ENCODE results near the gene EXOC2. TPM values are rescaled to one million over a fixed set of nuclear protein-coding genes. Genes with fewer than 3 reads are reported as not detected.
A peak's percentile ranks its signal among the peaks of the same experiment; 100 is the strongest.

The EXOC2 gene
- total and polyA plus RNA-seq, 2 donors (not counting 1 experiment from before 2014, with no cell fraction given), result 12.2 to 45.0 TPM

DNA sequence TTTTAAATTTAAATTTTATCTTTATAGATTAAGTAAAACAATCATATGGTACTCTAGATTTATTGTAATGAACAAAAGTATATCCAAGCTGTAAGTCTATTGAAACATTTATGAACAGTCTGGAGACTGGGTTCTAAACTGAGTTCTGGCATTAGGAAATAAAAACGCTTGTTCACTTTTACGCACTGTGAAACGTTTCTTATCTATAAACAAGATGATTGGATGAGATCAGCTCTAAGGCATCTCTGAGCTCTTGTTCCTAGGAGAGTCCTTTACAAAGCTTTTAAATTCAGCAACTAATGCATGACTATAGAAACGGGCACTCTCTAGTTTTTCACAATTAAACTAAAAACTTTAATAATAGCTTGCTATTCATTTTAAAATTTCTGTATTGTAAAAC lies 42.8 kb downstream of the EXOC2 start:
- Histone ChIP-seq H3K4me3 (ENCODE audit: control extremely low read depth in 1 of 5, extremely low read depth in 1 of 5, insufficient read depth in 1 of 5, low read depth in 2 of 5, low read length in 4 of 5) (no peak overlapping the region), H3K4me2 (replicated peaks; ENCODE audit: low read depth, low read length, poor library complexity, severe bottlenecking) (no peak overlapping the region), H3K27ac (ENCODE audit: low read length in 2 of 2) (no peak overlapping the region), H3K36me3 (replicated peaks in 1 of 2; ENCODE audit: control extremely low read depth in 1 of 2, control insufficient read depth in 1 of 2, extremely low read depth in 1 of 2, insufficient read depth in 2 of 2, low read length in 1 of 2) (no peaks in the 10 kb centered on the region), H3K79me2 (ENCODE audit: control insufficient read depth, insufficient read depth, low read length) (peaks cover 72% of the 10 kb centered on the region), H4K20me1 (ENCODE audit: control insufficient read depth, insufficient read depth, low read length, poor library complexity, severe bottlenecking) (peaks cover 36% of the 10 kb centered on the region), H2AFZ (ENCODE audit: insufficient read depth, low read depth, low read length, poor library complexity, severe bottlenecking) (no peak overlapping the region), H3K4me1 (ENCODE audit: control insufficient read depth in 2 of 2, insufficient read depth in 2 of 2, low read length in 2 of 2) (no peaks in the 10 kb centered on the region), H3K27me3 (replicated peaks in 1 of 4; ENCODE audit: control extremely low read depth in 1 of 4, control insufficient read depth in 3 of 4, insufficient read depth in 4 of 4, low read length in 3 of 4) (no peaks in the 10 kb centered on the region), H3K9ac (ENCODE audit: low read length) (no peak overlapping the region), H3K9me3 (ENCODE audit: control extremely low read depth in 1 of 3, control insufficient read depth in 2 of 3, insufficient read depth in 1 of 3, low read length in 2 of 3) (no peaks in the 10 kb centered on the region)
- WGBS (ENCODE audit: insufficient coverage), result no CpG with 5 or more reads among the region's 4 CpGs
- intact Hi-C loops (cut with micrococcal nuclease), result no loop called here
- CTCF ChIA-PET, result interaction anchor here (0.6 to 0.7 kb wide), 2 partner anchors 9 to 61 kb away, joined by 3 read pairs; no protein-coding TSS in a partner anchor
- Mint-ChIP-seq H3K9me3 (ENCODE audit: insufficient read depth) (no peaks in the 10 kb centered on the region), H3K4me3 (no peak overlapping the region), H3K27me3 (no peaks in the 10 kb centered on the region), H3K4me1 (peaks cover 9% of the 10 kb centered on the region), H3K27ac (no peak overlapping the region)
- no peak for TF ChIP-seq EZH2 (IDR thresholded peaks at IDR 0.05; ENCODE audit: borderline replicate concordance, insufficient read depth, low read depth, low read length, poor library complexity, severe bottlenecking)
- TF ChIP-seq, protein P1, sequence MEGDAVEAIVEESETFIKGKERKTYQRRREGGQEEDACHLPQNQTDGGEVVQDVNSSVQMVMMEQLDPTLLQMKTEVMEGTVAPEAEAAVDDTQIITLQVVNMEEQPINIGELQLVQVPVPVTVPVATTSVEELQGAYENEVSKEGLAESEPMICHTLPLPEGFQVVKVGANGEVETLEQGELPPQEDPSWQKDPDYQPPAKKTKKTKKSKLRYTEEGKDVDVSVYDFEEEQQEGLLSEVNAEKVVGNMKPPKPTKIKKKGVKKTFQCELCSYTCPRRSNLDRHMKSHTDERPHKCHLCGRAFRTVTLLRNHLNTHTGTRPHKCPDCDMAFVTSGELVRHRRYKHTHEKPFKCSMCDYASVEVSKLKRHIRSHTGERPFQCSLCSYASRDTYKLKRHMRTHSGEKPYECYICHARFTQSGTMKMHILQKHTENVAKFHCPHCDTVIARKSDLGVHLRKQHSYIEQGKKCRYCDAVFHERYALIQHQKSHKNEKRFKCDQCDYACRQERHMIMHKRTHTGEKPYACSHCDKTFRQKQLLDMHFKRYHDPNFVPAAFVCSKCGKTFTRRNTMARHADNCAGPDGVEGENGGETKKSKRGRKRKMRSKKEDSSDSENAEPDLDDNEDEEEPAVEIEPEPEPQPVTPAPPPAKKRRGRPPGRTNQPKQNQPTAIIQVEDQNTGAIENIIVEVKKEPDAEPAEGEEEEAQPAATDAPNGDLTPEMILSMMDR (IDR thresholded peaks at IDR 0.05), result no peak
- DNase-seq (no peak), ATAC-seq (ENCODE audit: low read depth) (no peak)
- POLR2A ChIA-PET, result no interaction called here

DNA sequence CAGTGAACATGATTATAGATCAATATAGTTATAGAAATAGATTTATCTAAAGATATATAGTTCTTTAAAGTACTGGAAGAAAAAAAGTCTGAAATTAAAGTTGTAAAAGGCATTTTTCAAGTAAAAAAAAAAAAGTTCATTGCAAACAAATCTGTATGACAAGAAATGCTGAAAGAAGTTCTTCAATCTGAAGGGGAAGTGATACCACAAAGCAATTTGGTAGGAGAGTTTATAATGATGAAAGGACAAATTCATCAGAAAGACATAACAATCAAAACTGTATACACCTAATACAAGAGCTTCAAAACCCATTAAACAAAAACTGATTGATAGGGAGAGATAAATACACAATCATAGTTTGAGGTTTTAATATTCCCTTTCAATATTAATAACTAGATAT lies 50.1 kb downstream of the EXOC2 start:
- CTCF ChIA-PET, result no interaction called here

More for the DNA sequence above, 50.1 kb downstream of the EXOC2 start:
- H3K9me3 Mint-ChIP-seq (ENCODE audit: insufficient read depth), result no peaks in the 10 kb centered on the region
- ATAC-seq (ENCODE audit: low read depth) (no peak), DNase-seq (peak; percentile 20)
- Histone ChIP-seq H3K27ac (ENCODE audit: low read length in 2 of 2) (no peak overlapping the region), H3K79me2 (ENCODE audit: control insufficient read depth, insufficient read depth, low read length) (peaks cover 54% of the 10 kb centered on the region), H3K27me3 (replicated peaks in 1 of 4; ENCODE audit: control extremely low read depth in 1 of 4, control insufficient read depth in 3 of 4, insufficient read depth in 4 of 4, low read length in 3 of 4) (no peaks in the 10 kb centered on the region), H2AFZ (ENCODE audit: insufficient read depth, low read depth, low read length, poor library complexity, severe bottlenecking) (no peak overlapping the region), H3K4me2 (replicated peaks; ENCODE audit: low read depth, low read length, poor library complexity, severe bottlenecking) (no peak overlapping the region), H3K36me3 (replicated peaks in 1 of 2; ENCODE audit: control extremely low read depth in 1 of 2, control insufficient read depth in 1 of 2, extremely low read depth in 1 of 2, insufficient read depth in 2 of 2, low read length in 1 of 2) (no peaks in the 10 kb centered on the region), H4K20me1 (ENCODE audit: control insufficient read depth, insufficient read depth, low read length, poor library complexity, severe bottlenecking) (peaks cover 34% of the 10 kb centered on the region), H3K9ac (ENCODE audit: low read length) (no peak overlapping the region), H3K4me1 (ENCODE audit: control insufficient read depth in 2 of 2, insufficient read depth in 2 of 2, low read length in 2 of 2) (peaks cover 0 to 5% of the 10 kb centered on the region in 2 donors), H3K9me3 (ENCODE audit: control extremely low read depth in 1 of 3, control insufficient read depth in 2 of 3, insufficient read depth in 1 of 3, low read length in 2 of 3) (no peaks in the 10 kb centered on the region), H3K4me3 (ENCODE audit: control extremely low read depth in 1 of 5, extremely low read depth in 1 of 5, insufficient read depth in 1 of 5, low read depth in 2 of 5, low read length in 4 of 5) (no peak overlapping the region)
- H3K4me1 Mint-ChIP-seq, result peaks cover 20% of the 10 kb centered on the region
- TF ChIP-seq, protein P1 (IDR thresholded peaks at IDR 0.05), result no peak
- TF ChIP-seq EZH2 (IDR thresholded peaks at IDR 0.05; ENCODE audit: borderline replicate concordance, insufficient read depth, low read depth, low read length, poor library complexity, severe bottlenecking), result no peak
- no peaks in the 10 kb centered on the region for H3K27me3 Mint-ChIP-seq
- H3K4me3 Mint-ChIP-seq, result no peak overlapping the region
- intact Hi-C loops (cut with micrococcal nuclease), result no loop called here
- POLR2A ChIA-PET, result no interaction called here
- H3K27ac Mint-ChIP-seq, result no peak overlapping the region

Measured in B cell (primary cell).